Measurements from ENCODE around the gene EPS8L1. TPM values are rescaled to one million over a fixed set of nuclear protein-coding genes. Genes with fewer than 3 reads are reported as not detected.
"Not testable (repeated sequence)": the region's sequence is repeated elsewhere in the genome, so short reads cannot be mapped to it uniquely, and the experiment has no call there.

The EPS8L1 gene
- total RNA-seq, 1 donor from 2014 or later: 180 TPM

DNA sequence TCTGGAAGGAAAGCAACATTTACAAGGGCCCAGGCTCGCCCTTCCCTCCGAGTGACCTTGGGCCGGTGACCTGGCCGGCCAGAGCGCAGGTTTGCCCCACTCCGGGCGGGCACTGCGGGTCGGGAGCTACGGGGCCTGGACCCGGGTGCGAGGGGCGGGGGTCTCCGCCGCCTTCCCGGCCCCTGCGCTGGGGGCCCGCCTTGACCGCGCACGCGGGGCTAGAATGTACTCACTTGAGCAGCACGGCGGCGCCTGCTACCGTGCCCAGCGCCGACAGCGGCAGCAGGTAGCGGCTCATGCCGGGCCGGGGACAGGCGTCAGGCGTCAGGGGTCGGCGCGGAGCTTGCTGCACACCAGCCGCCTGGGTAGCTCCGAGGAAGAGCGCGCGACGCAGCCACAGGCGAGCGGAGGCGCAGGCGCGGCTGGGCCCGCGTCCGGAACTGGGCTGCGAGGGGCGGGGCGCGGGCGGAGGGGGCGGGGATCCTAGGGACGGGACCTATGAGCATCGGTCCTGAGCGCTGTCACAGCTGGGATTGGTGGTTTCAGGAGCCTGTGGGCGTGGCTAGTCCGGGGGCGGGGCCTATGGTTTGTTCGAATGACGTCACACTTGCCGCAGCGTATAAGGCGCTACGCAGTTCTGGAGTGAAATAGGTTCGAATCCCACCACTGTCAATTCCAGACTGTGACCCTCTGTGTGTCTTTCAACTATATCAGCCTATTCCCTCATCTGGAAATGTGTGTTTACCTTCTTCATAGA lies 12.8 kb upstream of the EPS8L1 start, which contains the start of gene RDH13:
RDH13 (minus strand) TSS at position 414 of the 757 bp plus-strand sequence; CDS start at position 298, 116 bp downstream.
- peaks cover 12% of the 10 kb centered on the region for H3K4me1 ChIP-seq
- H3K9me3 ChIP-seq: no peaks in the 10 kb centered on the region
- H3K36me3 ChIP-seq: peaks cover 0 to 11% of the 10 kb centered on the region in 2 donors
- DNase-seq (ENCODE audit: extremely low spot score in 2 of 2): no peak
- H3K27ac ChIP-seq: peak within 1 kb of the TSS; percentile 45
- intact Hi-C loops (cut with DNase I): no loop called here
- H3K4me3 ChIP-seq: peak within 1 kb of the TSS; percentile 68 to 71
- no peak for TF ChIP-seq POLR2A (IDR thresholded peaks at IDR 0.05)
- TF ChIP-seq, protein P1, sequence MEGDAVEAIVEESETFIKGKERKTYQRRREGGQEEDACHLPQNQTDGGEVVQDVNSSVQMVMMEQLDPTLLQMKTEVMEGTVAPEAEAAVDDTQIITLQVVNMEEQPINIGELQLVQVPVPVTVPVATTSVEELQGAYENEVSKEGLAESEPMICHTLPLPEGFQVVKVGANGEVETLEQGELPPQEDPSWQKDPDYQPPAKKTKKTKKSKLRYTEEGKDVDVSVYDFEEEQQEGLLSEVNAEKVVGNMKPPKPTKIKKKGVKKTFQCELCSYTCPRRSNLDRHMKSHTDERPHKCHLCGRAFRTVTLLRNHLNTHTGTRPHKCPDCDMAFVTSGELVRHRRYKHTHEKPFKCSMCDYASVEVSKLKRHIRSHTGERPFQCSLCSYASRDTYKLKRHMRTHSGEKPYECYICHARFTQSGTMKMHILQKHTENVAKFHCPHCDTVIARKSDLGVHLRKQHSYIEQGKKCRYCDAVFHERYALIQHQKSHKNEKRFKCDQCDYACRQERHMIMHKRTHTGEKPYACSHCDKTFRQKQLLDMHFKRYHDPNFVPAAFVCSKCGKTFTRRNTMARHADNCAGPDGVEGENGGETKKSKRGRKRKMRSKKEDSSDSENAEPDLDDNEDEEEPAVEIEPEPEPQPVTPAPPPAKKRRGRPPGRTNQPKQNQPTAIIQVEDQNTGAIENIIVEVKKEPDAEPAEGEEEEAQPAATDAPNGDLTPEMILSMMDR (IDR thresholded peaks at IDR 0.05): no peak
- H3K27me3 ChIP-seq: no peaks in the 10 kb centered on the region

DNA sequence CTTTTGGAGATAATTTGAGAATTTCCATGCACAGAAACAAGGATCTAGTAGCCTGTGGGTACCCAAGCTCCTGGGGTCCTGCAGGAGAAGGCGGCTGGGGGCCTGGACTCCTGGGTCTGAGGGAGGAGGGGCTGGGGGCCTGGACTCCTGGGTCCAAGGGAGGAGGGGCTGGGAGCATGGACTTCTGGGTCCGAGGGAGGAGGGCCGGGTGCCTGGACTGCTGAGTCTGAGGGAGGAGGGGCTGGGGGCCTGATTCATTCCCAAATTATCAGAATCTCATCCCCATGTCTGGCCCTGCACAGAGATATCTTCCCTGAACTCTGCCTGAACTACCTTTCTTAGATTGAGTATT lies 12.2 kb upstream of the EPS8L1 start:
- TF ChIP-seq POLR2AphosphoS5 (IDR thresholded peaks at IDR 0.05; ENCODE audit: insufficient read depth in 1 of 2, low read depth in 1 of 2): no peak
- TF ChIP-seq, protein P1 (IDR thresholded peaks at IDR 0.05): no peak
- no peak for TF ChIP-seq POLR2A (IDR thresholded peaks at IDR 0.05)

DNA sequence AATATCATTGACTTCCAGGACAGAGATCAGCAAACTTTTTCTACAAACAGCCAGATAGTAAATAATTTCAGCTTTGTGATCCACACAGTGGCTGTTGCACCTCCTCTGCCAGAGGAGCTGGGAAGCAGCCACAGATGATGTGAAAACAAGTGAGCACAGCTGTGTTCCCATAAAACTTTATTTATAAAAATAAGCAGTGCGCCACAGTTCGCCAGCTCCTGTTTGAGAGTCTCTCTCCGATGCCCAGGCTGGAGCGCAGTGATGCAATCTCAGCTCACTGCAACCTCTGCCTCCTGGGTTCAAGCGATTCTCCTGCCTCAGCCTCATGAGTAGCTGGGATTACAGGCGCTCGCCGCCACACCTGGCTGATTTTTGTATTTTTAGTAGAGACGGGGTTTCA lies 10.2 kb upstream of the EPS8L1 start:
- H3K4me1 ChIP-seq: peaks cover 18% of the 10 kb centered on the region
- H3K4me3 ChIP-seq; DNase-seq (ENCODE audit: extremely low spot score in 2 of 2); H3K27ac ChIP-seq; H3K27me3 ChIP-seq; H3K9me3 ChIP-seq; intact Hi-C loops (cut with DNase I); H3K36me3 ChIP-seq: not testable (repeated sequence)

More for the DNA sequence above, 12.2 kb upstream of the EPS8L1 start:
- intact Hi-C loops (cut with DNase I): no loop called here
- no peaks in the 10 kb centered on the region for H3K9me3 ChIP-seq
- no peak overlapping the region for H3K27ac ChIP-seq
- H3K4me1 ChIP-seq: peaks cover 12% of the 10 kb centered on the region
- peak overlapping the region; percentile 68 to 71 for H3K4me3 ChIP-seq
- H3K36me3 ChIP-seq: peaks cover 0 to 6% of the 10 kb centered on the region in 2 donors
- no peak for DNase-seq (ENCODE audit: extremely low spot score in 2 of 2)
- H3K27me3 ChIP-seq: no peaks in the 10 kb centered on the region

DNA sequence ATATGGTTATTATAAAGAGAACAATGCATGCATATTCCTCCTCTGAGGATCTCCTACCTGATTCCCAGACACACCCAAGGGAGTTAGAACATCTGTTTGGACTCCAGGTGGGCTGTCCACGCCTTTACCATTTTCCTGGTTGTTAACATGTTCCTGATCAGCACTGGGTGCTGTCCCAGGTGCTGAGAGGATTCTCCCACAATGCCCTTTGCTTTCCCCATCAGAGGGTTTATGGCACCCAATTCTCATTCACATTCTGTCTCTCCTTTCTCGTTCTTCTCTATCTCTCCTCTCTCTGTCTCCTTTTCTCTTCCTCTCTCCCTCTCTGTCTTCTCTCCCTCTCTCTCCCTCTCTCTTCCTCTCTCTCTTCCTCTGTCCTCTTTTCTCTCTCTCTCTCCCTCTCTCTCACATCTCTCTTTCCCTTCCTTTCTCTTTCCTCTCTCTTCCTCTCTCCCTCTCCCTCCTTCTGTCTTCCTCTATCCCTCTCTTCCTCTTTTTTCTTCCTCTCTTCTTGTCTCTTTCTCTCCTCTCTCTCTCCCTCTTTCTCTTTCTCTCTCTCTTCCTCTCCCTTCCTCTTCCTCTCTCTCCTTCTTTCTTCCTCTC lies 9.5 kb upstream of the EPS8L1 start:
- H3K4me1 ChIP-seq: peaks cover 18% of the 10 kb centered on the region
- no peaks in the 10 kb centered on the region for H3K36me3 ChIP-seq
- DNase-seq (ENCODE audit: extremely low spot score in 2 of 2): no peak
- no peaks in the 10 kb centered on the region for H3K27me3 ChIP-seq
- no peak overlapping the region for H3K4me3 ChIP-seq
- intact Hi-C loops (cut with DNase I): no loop called here
- no peaks in the 10 kb centered on the region for H3K9me3 ChIP-seq
- no peak overlapping the region for H3K27ac ChIP-seq
- TF ChIP-seq, protein P1 (IDR thresholded peaks at IDR 0.05): no peak
- no peak for TF ChIP-seq POLR2AphosphoS5 (IDR thresholded peaks at IDR 0.05; ENCODE audit: insufficient read depth in 1 of 2, low read depth in 1 of 2)
- no peak for TF ChIP-seq POLR2A (IDR thresholded peaks at IDR 0.05)

DNA sequence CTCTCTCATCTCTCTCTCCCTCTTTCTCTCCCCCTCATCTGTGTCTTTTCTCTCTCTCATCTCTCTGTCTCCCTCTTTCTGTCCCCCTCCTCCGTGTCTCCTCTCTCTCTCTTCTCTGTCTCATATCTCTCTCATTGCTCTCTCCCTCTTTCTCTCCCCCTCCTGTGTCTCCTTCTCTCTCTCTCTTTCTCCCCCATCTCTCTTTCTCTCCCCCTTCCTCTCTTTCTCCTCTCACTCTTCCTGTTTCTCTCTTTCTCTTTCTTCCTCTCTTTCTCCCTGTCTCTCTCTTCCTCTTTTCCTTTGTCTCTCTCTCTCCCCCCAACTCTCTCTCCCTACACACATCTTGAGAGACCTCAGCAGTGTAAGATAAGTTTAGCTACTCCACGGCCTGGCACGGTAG lies 7.8 kb upstream of the EPS8L1 start:
- no peak for DNase-seq (ENCODE audit: extremely low spot score in 2 of 2)
- TF ChIP-seq POLR2A (IDR thresholded peaks at IDR 0.05): no peak
- no peak for TF ChIP-seq POLR2AphosphoS5 (IDR thresholded peaks at IDR 0.05; ENCODE audit: insufficient read depth in 1 of 2, low read depth in 1 of 2)
- TF ChIP-seq, protein P1 (IDR thresholded peaks at IDR 0.05): no peak
- H3K27me3 ChIP-seq: no peaks in the 10 kb centered on the region
- H3K27ac ChIP-seq: no peak overlapping the region
- H3K36me3 ChIP-seq: no peaks in the 10 kb centered on the region
- intact Hi-C loops (cut with DNase I): no loop called here
- H3K4me3 ChIP-seq: peak overlapping the region in 1 of 2 donors; percentile 11
- H3K9me3 ChIP-seq: no peaks in the 10 kb centered on the region
- H3K4me1 ChIP-seq: peaks cover 6% of the 10 kb centered on the region
